ENCODE measurements around the gene C1orf53.
"Not testable (repeated sequence)": the region's sequence is repeated elsewhere in the genome, so short reads cannot be mapped to it uniquely, and the experiment has no call there.

Gene C1orf53

GRCh38 chr1:197868751-197869489 lies 33.5 kb upstream of the C1orf53 start:
- peak; percentile 47 for TF ChIP-seq CTCF (IDR thresholded peaks at IDR 0.05; ENCODE audit: borderline replicate concordance, control extremely low read depth, extremely low read depth, insufficient read depth, missing control alignments)
- in situ Hi-C loops (cut with MboI; ENCODE audit: low sequenced_read_pairs, unreplicated experiment) = no loop called here
- DNase-seq (ENCODE audit: low spot score) = peak; percentile 42

GRCh38 chr1:197869490-197870077 lies 32.8 kb upstream of the C1orf53 start:
- no peak for DNase-seq (ENCODE audit: low spot score)
- no peak for TF ChIP-seq CTCF (IDR thresholded peaks at IDR 0.05; ENCODE audit: borderline replicate concordance, control extremely low read depth, extremely low read depth, insufficient read depth, missing control alignments)
- in situ Hi-C loops (cut with MboI; ENCODE audit: low sequenced_read_pairs, unreplicated experiment) = no loop called here

GRCh38 chr1:197876894-197877293 lies 25.5 kb upstream of the C1orf53 start:
- in situ Hi-C loops (cut with MboI; ENCODE audit: low sequenced_read_pairs, unreplicated experiment) = no loop called here
- no peak for TF ChIP-seq CTCF (IDR thresholded peaks at IDR 0.05; ENCODE audit: borderline replicate concordance, control extremely low read depth, extremely low read depth, insufficient read depth, missing control alignments)
- no peak for DNase-seq (ENCODE audit: low spot score)

- in situ Hi-C loops (cut with MboI; ENCODE audit: low sequenced_read_pairs, unreplicated experiment); DNase-seq (ENCODE audit: low spot score): not testable (repeated sequence)
Measured at GRCh38 chr1:197880385-197880784, 22.0 kb upstream of the C1orf53 start.

GRCh38 chr1:197882241-197882640 lies 20.2 kb upstream of the C1orf53 start:
- DNase-seq (ENCODE audit: low spot score); in situ Hi-C loops (cut with MboI; ENCODE audit: low sequenced_read_pairs, unreplicated experiment): not testable (repeated sequence)

- in situ Hi-C loops (cut with MboI; ENCODE audit: low sequenced_read_pairs, unreplicated experiment) = no loop called here
- no peak for TF ChIP-seq CTCF (IDR thresholded peaks at IDR 0.05; ENCODE audit: borderline replicate concordance, control extremely low read depth, extremely low read depth, insufficient read depth, missing control alignments)
- DNase-seq (ENCODE audit: low spot score) = no peak
Measured at GRCh38 chr1:197884173-197884572, 18.3 kb upstream of the C1orf53 start.

- no peak for TF ChIP-seq CTCF (IDR thresholded peaks at IDR 0.05; ENCODE audit: borderline replicate concordance, control extremely low read depth, extremely low read depth, insufficient read depth, missing control alignments)
- in situ Hi-C loops (cut with MboI; ENCODE audit: low sequenced_read_pairs, unreplicated experiment) = no loop called here
- no peak for DNase-seq (ENCODE audit: low spot score)
Measured at GRCh38 chr1:197890936-197891335, 11.5 kb upstream of the C1orf53 start.

All from GM13976 (cell line).